DMS 273 (cell line): Measurements from ENCODE around the gene IPCEF1.
A peak's percentile ranks its signal among the peaks of the same experiment; 100 is the strongest.

Source experiments
- DNase-seq: peaks from one replicate; lab custom pipeline; 2025; ENCODE audit not compliant: unreplicated experiment; lab: John Stamatoyannopoulos, UW

The IPCEF1 gene

DNA sequence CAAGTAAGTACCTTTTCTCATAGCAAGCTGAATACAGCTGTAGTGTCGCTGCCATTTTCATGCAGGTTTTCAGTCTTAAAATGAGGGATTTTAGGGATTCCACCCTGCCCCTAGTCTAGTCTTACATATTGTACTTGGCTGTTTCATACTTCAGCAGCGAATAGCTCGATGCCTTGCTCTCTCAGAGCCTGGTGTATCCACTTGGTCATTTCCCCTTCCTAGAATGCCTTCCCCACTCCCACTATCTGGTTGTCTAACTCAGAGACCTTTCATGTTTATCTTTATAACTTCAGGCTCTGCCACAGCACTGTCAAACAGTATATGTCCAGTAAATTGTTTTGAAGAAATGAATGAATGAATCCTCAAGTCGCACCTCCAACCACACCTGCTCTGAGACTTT lies 21.1 kb upstream of the IPCEF1 start:
- no peak for DNase-seq

DNA sequence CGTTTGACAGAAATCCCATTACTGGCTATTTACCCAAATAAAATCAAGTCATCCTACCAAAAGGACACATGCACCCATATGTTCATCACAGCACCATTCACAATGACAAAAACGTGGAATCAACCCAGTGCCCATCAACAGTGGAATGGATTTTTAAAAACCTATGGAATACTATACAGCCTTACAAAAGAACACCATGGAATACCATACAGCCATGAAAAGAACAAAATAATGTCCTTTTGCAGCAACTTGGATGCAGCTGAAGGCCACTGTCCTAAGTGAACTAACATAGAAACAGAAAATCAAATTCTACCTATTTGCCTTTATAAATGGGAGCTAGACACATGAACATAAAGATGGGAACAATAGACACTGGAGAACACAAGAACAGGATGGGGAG lies 17.4 kb upstream of the IPCEF1 start:
- no peak for DNase-seq

DNA sequence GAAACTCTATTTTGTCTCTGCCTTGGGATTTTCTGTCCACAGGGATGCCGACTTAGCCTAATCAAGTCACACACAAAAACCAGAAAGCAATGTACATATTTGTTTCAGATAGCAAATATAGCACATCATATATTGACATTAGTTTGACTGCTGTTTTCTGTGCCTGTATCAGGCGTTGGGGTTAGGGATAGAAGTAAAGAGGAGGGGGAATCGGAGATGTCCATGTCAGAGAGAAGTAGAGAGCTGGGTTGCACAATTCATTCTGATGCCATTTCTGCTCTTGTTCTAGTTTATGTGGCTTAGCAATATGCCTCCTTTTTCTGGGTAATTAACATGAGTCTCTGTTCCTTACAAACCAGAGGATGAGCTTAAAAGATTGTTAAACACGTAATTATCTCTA lies 14.7 kb upstream of the IPCEF1 start:
- no peak for DNase-seq

GRCh38 chr6:154370545-154370944 lies 13.9 kb upstream of the IPCEF1 start:
- DNase-seq: peak; percentile 24

DNA sequence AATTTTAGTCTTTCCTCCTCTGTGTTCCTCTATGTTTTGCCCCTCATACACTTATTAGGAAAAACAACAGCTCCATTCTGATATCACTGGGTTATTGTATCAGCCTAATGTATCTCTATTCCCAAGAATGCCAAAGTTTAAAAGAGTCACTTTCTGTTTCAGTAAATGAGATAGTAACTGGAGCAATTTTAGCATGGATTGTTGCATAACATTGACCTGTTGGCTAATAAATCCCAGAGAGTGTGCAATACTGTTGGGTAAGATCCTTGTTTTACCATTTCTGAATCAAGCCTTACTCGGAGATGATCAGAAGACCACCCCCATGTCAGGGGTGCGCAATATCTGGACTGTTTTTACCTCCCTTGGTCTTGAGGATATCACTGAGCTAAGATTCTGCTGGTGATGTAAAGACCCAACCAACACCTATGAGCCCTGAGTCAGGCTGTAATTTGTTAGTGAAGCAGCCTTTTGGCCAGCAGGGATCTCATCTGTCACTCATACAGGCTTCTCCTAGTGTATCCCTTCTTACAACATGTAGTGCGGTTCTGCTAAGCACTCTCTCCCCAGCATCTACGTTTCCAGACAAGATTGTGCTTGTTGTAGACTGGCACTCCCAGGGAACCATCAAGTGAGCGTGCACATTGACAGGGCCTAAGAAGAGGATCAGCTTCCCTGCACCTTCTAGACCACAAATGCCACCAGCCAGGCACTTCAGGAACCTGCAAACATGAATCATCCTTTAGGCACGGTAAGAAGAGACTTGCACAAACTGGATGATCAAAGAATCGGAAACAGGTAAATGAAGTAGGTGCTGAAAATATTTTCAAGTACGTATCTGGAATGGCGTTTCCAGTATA lies 11.5 kb upstream of the IPCEF1 start:
- DNase-seq: no peak

DNA sequence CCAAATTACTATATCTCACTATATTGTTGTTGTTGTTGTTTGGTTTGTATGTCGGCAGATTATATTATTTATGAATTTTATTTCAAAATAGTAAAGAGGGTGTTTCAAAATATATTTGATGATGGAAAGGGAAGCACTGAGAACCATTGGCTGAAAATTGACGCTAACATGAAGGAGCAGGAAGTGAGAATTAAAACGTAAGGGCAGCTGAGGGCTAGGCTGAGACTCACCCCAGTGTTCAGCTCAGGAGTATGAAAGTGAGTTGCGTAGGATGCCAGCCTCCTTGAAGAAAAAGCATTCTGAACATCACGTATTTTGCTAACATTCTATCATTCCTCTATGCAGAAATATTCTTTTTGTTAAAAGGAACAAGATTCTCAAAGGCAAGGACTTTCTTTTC lies 10.7 kb upstream of the IPCEF1 start:
- no peak for DNase-seq

- DNase-seq: no peak
Measured at GRCh38 chr6:154363821-154364220, 7.2 kb upstream of the IPCEF1 start.

- DNase-seq: no peak
Measured at GRCh38 chr6:154361476-154361875, 4.9 kb upstream of the IPCEF1 start.

DNA sequence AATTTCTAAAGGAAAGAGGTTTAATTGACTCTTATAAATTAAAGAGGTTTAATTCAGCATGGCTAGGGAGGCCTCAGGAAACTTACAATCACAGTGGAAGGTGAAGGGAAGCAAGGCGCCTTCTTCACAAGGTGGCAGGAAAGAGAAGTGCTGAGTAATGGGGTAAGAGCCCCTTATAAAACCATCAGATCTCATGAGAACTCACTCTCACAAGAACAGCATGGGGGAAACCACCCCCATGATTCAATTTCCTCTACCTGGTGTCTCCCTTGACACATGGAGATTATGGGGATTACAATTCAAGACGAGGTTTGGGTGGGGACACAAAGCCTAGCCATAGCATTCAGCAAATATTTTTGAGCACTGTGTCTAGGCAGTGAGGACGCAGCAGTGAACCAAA lies 3.9 kb upstream of the IPCEF1 start:
- no peak for DNase-seq

DNA sequence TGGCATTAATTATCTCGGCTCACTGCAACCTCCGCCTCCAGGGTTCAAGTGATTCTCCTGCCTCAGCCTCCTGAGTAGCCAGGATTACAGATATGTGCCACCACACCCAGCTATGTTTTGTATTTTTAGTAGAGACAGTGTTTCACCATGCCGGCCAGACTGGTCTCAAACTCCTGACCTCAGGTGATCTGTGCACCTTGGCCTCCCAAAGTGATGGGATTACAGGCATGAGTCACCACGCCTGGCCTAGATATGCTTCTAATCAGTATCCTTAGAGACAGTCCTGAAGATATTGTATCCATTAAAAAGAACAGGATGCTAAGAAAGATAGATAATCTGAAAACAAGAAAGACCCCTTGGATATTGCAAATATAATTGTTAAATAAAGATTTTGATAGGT lies 3.1 kb upstream of the IPCEF1 start:
- DNase-seq: no peak

GRCh38 chr6:154359161-154359574 lies 2.6 kb upstream of the IPCEF1 start:
- DNase-seq: peak; percentile 8

- no peak for DNase-seq
Measured at GRCh38 chr6:154358019-154358545, 1.5 kb upstream of the IPCEF1 start.

GRCh38 chr6:154356113-154356512 lies 490 bp downstream of the IPCEF1 start:
- DNase-seq: no peak

DNA sequence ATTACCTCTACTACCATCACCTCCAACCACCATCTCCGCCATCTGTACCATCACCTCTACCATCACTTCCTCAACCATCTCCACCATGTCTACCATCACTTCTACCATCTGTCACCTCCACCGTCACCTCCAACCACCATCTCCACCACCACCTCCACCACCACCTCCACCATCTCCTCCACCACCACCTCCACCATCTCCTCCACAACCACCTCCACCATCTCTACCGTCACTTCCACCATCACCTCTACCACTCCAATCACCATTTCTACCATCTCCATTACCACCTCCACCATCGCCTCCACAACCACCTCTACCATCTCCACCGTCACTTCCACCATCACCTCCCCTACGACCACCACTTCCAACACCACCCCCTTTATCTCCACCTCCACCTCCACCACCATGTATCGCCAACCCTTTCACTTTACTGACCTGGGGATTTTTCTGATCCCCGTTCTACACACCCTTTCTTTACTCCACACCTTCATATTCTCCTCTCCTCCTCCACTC lies 2.3 kb downstream of the IPCEF1 start:
- no peak for DNase-seq

GRCh38 chr6:154353626-154354025 lies 3.0 kb downstream of the IPCEF1 start:
- DNase-seq: no peak

DNA sequence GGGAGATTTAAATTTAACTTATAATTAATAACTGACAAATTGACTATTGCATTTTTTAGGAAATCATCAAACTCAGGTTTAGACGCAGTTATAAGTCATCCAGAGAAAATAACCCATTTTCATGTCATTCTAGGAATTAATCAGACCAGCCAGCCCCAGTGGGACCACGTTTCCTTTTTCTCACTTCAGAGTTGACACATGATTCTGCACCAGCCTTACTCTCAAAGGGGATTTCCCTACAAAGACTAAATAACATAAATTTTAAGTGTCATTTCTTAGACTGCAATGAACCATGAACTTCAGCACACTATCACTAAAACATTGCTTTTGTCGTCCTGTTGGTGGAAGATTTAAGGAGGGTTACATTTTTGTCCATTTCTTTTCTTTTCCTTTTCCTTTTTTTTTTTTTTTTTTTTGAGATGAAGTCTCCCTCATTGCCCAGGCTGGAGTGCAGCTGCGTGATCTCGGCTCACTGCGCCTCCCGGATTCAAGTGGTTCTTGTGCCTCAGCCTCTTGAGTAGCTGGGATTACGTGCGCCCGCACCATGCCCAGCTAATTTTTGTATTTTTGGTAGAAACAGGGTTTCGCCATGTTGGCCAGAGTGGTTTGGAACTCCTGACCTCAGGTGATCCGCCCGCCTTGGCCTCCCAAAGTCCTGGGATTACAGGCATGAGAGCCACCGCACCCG lies 3.6 kb downstream of the IPCEF1 start:
- DNase-seq: no peak

GRCh38 chr6:154350293-154350692 lies 6.3 kb downstream of the IPCEF1 start:
- DNase-seq: no peak

DNA sequence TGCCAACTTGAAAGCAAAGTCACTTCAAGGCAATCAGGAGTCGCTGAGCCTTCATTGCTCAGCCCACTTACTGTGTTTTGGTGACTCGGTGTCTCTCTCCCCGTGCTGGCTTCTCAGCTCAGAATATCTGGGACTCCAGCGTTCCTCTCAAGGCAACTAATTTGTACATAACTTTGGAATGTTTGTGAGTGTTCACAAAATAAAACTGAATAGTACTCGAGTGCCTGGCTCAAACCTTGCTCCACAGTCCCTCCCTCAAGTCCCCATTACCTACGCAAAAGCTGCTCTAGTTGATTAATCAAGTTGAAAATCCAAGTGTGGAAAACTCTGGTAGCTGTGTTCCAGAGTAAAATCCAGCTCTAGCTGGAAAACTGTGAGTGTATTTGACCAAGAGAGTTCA lies 8.6 kb downstream of the IPCEF1 start:
- no peak for DNase-seq

- no peak for DNase-seq
Measured at GRCh38 chr6:154345811-154346210, 10.8 kb downstream of the IPCEF1 start.

DNA sequence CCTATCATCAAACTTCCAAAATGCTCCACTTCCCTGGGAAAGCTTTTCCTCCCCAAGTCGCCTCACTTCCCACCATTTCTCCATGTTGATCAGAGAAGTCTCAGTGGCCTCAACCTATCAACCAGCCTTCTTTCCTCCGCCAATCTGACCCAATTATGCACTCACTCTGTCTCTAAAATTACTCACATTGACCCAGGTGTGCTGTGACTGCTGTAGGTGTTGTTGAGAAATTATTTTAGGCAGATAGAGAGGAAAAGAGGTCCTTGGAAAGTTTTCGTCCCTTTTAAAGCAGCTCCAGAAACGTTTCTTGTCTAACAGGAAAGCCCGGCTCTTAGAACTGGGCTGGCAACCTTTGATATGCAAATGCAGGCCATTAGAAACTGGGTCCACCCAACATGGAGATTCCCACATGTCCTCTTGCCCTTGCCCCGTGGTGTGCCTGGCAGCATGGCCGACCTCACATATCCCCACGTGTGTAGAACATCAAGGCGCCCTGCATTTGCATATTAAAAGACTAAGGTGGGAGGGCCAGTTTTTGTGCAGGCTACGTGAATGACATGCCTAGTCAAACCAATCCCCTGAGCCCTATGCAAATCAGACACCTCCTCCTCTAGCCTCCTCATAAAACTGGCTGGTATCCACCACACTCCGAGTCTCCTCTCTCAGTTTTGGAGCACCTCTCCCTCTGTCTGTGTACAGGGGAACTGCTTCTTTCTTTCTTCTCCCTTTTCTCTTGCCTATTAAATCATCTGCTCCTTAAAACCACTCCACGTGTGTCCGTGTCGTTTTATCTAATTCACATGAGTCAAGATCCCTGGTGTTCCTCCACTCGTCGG lies 12.9 kb downstream of the IPCEF1 start:
- peak; percentile 86 for DNase-seq

GRCh38 chr6:154341871-154342270 lies 14.7 kb downstream of the IPCEF1 start:
- no peak for DNase-seq
